Muscle of leg (tissue), 11 donors: Measurements from ENCODE around the gene TNIK. TPM values are rescaled to one million over a fixed set of nuclear protein-coding genes. Genes with fewer than 3 reads are reported as not detected.
"Not testable (repeated sequence)": the region's sequence is repeated elsewhere in the genome, so short reads cannot be mapped to it uniquely, and the experiment has no call there.

Experiments
- DNase-seq: peaks from one replicate; pipeline ENCODE4 v3.0.0; 2013
- H3K27ac ChIP-seq: one replicate; pipeline ENCODE4 v1.5.1; 2013; ENCODE audit warnings: mild to moderate bottlenecking, low read length, control low read depth
- H3K27me3 ChIP-seq: one replicate; pipeline ENCODE4 v1.6.1; 2013; ENCODE audit warnings: low read length; ENCODE audit not compliant: control insufficient read depth, insufficient read depth
- H3K36me3 ChIP-seq: one replicate; pipeline ENCODE4 v1.6.1; 2013; ENCODE audit warnings: low read length; ENCODE audit not compliant: control insufficient read depth, insufficient read depth
- H3K4me1 ChIP-seq: one replicate; pipeline ENCODE4 v1.6.1; 2013; ENCODE audit warnings: low read length; ENCODE audit not compliant: control insufficient read depth, insufficient read depth
- H3K4me3 ChIP-seq: one replicate; pipeline ENCODE4 v1.5.1; 2013; ENCODE audit warnings: low read length, control low read depth
- H3K9me3 ChIP-seq: replicated peaks from 2 replicates; pipeline ENCODE4 v1.6.1; 2013; ENCODE audit warnings: low read depth, low read length; ENCODE audit not compliant: control insufficient read depth
- WGBS: methylation state at CpG from one replicate; pipeline ENCODE4 v1.1.5; 2013; ENCODE audit warnings: missing lambda C conversion rate; ENCODE audit not compliant: insufficient coverage; 5-methylcytosine and 5-hydroxymethylcytosine counted together
- polyA plus RNA-seq, 8 donors: library from polyadenylated mRNA; unstranded; fragments of 120-200 nt; gene quantifications; one replicate each; pipeline versions ENCODE4 v1.2.1 to v1.2.3, GENCODE V29; 2013; ENCODE audit warnings: inconsistent platforms in 1 of 8, low replicate concordance in 1 of 8; ENCODE audit not compliant: insufficient read length in 8 of 8, insufficient read depth in 1 of 8
- total RNA-seq: library from RNA; stranded (reverse); fragments of 120-200 nt; gene quantifications from one replicate; pipeline ENCODE4 v1.2.4, GENCODE V29; 2013

TNIK gene
- total and polyA plus RNA-seq, 9 donors = 26.1 to 46.0 (median 33.6) TPM

DNA sequence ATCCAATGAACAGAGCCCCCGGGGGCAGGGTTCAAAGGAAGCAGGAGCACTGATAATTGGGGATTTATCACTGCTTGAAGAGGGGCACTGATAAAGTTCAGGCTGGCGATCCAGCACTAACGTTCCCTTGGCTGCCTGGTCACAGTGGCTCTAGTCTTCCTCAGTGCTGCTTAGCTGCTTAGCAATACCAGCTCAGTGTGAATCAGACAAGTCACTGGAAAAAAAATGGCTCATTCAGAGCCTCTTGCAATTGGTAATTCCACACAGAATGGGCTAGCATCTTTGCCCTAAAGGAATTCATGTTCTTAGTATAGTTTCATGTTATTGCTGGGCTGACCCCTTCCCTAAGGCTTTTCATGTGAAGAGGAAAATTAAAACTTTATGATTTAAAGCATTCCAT is 338.0 kb downstream of the TNIK start:
- Histone ChIP-seq H3K9me3 (no peaks in the 10 kb centered on the region), H3K4me3 (no peak overlapping the region), H3K27me3 (no peaks in the 10 kb centered on the region), H3K4me1 (no peaks in the 10 kb centered on the region), H3K27ac (no peak overlapping the region), H3K36me3 (peaks cover 25% of the 10 kb centered on the region)
- 0% methylated on average over 2 of the region's 3 CpGs for WGBS
- no peak for DNase-seq

- H3K36me3 ChIP-seq = peaks cover 23% of the 10 kb centered on the region
- no peak overlapping the region for H3K4me3 ChIP-seq
- no peaks in the 10 kb centered on the region for H3K27me3 ChIP-seq
- no peaks in the 10 kb centered on the region for H3K9me3 ChIP-seq
- no peaks in the 10 kb centered on the region for H3K4me1 ChIP-seq
- no peak overlapping the region for H3K27ac ChIP-seq
- DNase-seq = no peak
Measured at GRCh38 chr3:171121801-171122200, 338.4 kb downstream of the TNIK start.

- peaks cover 15% of the 10 kb centered on the region for H3K36me3 ChIP-seq
- no CpG with 5 or more reads among the region's 3 CpGs for WGBS
- H3K9me3 ChIP-seq, H3K27ac ChIP-seq, H3K4me3 ChIP-seq, DNase-seq, H3K27me3 ChIP-seq, H3K4me1 ChIP-seq: not testable (repeated sequence)
Measured at GRCh38 chr3:171119402-171119801, 340.8 kb downstream of the TNIK start.

DNA sequence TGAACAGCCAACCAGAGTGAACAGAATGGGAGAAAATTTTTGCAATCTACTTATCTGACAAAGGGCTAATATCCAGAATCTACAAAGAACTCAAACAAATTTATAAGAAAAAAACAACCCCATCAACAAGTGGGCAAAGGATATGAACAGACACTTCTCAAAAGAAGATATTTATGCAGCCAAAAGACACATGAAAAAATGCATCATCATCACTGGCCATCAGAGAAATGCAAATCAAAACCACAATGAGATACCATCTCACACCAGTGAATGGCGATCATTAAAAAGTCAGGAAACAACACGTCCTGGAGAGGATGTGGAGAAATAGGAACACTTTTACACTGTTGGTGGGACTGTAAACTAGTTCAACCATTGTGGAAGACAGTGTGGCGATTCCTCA is 341.2 kb downstream of the TNIK start:
- peaks cover 15% of the 10 kb centered on the region for H3K36me3 ChIP-seq
- not testable (repeated sequence) for H3K4me1 ChIP-seq, H3K4me3 ChIP-seq, H3K27me3 ChIP-seq, H3K9me3 ChIP-seq, DNase-seq, H3K27ac ChIP-seq
- no CpG with 5 or more reads among the region's 3 CpGs for WGBS

- H3K4me3 ChIP-seq = no peak overlapping the region
- 57% methylated on average over 2 of the region's 2 CpGs for WGBS
- H3K4me1 ChIP-seq = no peaks in the 10 kb centered on the region
- H3K27ac ChIP-seq = no peak overlapping the region
- H3K27me3 ChIP-seq = no peaks in the 10 kb centered on the region
- no peaks in the 10 kb centered on the region for H3K9me3 ChIP-seq
- DNase-seq = no peak
- H3K36me3 ChIP-seq = peaks cover 9% of the 10 kb centered on the region
Measured at GRCh38 chr3:171116824-171117395, 343.3 kb downstream of the TNIK start.

GRCh38 chr3:171116365-171116764 is 343.8 kb downstream of the TNIK start:
- Histone ChIP-seq H3K27ac (no peak overlapping the region), H3K27me3 (no peaks in the 10 kb centered on the region), H3K9me3 (no peaks in the 10 kb centered on the region), H3K4me1 (no peaks in the 10 kb centered on the region), H3K36me3 (peaks cover 10% of the 10 kb centered on the region), H3K4me3 (no peak overlapping the region)
- no peak for DNase-seq

DNA sequence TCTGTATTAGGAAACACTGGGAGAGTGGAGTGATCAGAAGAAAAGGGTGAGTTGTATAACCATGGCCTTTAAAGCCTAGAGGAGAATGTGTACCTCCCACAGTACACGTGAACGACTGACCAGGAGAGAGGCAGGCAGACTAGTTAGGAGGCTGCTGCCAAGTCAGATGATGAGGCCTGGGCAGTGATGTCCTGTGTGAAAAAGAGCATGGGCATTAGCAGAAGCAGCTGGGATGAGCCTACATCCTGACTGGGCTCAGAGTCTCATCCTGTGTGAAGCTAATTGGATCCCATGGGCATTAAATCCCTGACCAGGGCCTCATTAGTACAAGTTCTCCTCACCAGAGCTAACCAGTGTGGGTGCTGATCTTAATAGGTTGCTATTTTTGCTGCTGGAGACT is 344.5 kb downstream of the TNIK start:
- Histone ChIP-seq H3K4me1 (no peaks in the 10 kb centered on the region), H3K9me3 (no peaks in the 10 kb centered on the region), H3K27me3 (no peaks in the 10 kb centered on the region), H3K27ac (no peak overlapping the region), H3K4me3 (no peak overlapping the region), H3K36me3 (peaks cover 6% of the 10 kb centered on the region)
- WGBS = 76% methylated on average over 2 of the region's 2 CpGs
- peak; percentile 31 for DNase-seq

DNA sequence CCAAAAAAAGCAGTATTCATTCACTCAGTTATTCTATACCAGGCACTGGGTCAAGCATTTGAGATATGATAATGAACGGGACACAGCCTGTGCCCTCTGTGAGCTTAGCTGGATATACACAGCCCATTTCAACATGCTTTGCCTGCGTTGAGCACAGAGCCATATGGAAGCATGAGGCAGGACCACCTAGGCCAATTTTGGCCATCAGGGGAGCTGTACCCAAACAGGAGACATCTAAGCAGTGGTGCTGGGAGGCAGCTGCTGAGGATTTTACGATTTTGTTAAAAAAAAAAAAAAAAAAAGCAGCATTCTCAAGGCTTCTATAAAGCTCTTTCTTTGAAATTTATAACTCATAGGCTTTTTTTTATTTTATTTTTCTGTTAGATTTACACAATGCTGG is 346.5 kb downstream of the TNIK start:
- 17% methylated on average over 1 of the region's 3 CpGs for WGBS
- Histone ChIP-seq H3K4me3 (no peak overlapping the region), H3K4me1 (no peaks in the 10 kb centered on the region), H3K27me3 (no peaks in the 10 kb centered on the region), H3K27ac (no peak overlapping the region), H3K36me3 (peaks cover 9% of the 10 kb centered on the region), H3K9me3 (no peaks in the 10 kb centered on the region)
- no peak for DNase-seq

DNA sequence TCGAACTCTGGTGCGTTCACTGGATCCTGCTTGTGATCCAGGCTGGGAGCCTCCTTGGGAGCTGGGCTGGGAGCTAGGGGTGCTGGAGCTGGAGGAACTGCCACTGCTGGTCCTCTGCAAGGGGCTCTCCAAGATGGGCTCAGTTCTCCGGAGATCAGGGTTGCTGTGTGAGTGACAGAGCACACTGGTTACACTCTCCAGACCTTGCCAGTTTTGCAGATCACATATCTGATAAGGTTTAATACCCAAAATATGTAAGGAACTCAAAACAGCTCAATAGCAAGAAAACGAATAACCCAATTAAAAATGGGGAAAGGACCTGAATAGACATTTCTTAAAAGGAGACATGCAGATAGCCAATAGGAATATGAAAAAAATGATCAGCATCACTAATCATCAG is 349.5 kb downstream of the TNIK start:
- no peaks in the 10 kb centered on the region for H3K4me1 ChIP-seq
- no peaks in the 10 kb centered on the region for H3K9me3 ChIP-seq
- 100% methylated on average over 2 of the region's 4 CpGs for WGBS

DNA sequence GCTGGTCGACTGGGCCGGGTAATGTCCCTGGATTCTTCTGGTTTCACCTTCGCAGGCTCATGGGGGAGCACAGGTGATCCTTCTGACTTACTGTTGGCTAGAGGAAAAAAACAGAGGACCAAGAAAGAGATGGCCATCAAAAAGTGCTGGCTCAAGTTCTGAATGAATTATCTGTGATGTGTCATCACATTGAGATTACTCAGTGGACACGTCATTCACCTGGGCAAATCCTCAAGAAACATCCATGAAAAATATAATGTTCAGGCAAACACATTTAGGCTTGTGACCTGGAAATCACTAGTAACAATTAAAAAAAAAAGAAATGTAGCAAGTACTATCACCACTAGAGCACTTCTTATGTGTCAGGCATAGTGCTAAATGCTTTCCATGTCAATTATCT is 352.1 kb downstream of the TNIK start:
- WGBS = 50% methylated on average over 2 of the region's 4 CpGs

More for the DNA sequence above, 349.5 kb downstream of the TNIK start:
- Histone ChIP-seq H3K4me3 (no peak overlapping the region), H3K27me3 (no peaks in the 10 kb centered on the region), H3K27ac (no peak overlapping the region), H3K36me3 (peaks cover 14% of the 10 kb centered on the region)
- DNase-seq = no peak

GRCh38 chr3:171103185-171103584 is 357.0 kb downstream of the TNIK start:
- no peak overlapping the region for H3K27ac ChIP-seq
- no peak overlapping the region for H3K4me3 ChIP-seq
- no CpG with 5 or more reads among the region's 1 CpG for WGBS
- no peaks in the 10 kb centered on the region for H3K9me3 ChIP-seq
- peaks cover 22% of the 10 kb centered on the region for H3K36me3 ChIP-seq
- H3K27me3 ChIP-seq = no peaks in the 10 kb centered on the region
- no peak for DNase-seq
- H3K4me1 ChIP-seq = no peaks in the 10 kb centered on the region

More for the DNA sequence above, 352.1 kb downstream of the TNIK start:
- no peak overlapping the region for H3K4me3 ChIP-seq
- no peaks in the 10 kb centered on the region for H3K27me3 ChIP-seq
- no peak overlapping the region for H3K27ac ChIP-seq
- no peaks in the 10 kb centered on the region for H3K4me1 ChIP-seq
- peaks cover 18% of the 10 kb centered on the region for H3K36me3 ChIP-seq
- H3K9me3 ChIP-seq = no peaks in the 10 kb centered on the region
- no peak for DNase-seq
